Measurements from ENCODE around the gene TRIM2. TPM values are rescaled to one million over a fixed set of nuclear protein-coding genes. Genes with fewer than 3 reads are reported as not detected.

The TRIM2 gene
- total and polyA plus RNA-seq, 2 experiments from 2014 or later = 32.7 to 40.4 TPM

DNA sequence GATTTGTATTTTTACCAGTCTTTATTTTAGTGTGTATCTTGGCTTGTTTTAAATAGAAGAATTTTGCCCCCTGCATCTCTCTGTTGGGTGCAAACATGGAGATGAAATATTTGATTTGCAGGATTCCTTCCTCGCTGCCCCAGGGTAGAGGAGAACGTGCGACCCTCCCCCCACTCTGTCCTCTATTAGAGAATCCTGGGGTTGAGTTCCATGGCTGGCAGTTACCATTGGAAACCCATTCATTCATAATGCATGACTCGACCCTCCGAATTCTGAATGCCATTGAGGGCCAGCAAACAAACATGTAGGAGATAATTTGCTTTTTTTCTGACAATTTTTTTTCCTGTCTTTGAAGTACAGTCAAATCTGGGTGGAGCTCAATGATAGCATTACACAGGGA, 53.7 kb downstream of the TRIM2 start:
- no peaks in the 10 kb centered on the region for H3K36me3 ChIP-seq
- H3K4me1 ChIP-seq (ENCODE audit: low read depth) = peaks cover 19% of the 10 kb centered on the region
- no peak overlapping the region for H3K27ac ChIP-seq
- H3K4me3 ChIP-seq = no peak overlapping the region
- H3K27me3 ChIP-seq = no peaks in the 10 kb centered on the region
- DNase-seq (ENCODE audit: low read depth in 1 of 2, low spot score in 1 of 2) = no peak
- TF ChIP-seq, protein P1, sequence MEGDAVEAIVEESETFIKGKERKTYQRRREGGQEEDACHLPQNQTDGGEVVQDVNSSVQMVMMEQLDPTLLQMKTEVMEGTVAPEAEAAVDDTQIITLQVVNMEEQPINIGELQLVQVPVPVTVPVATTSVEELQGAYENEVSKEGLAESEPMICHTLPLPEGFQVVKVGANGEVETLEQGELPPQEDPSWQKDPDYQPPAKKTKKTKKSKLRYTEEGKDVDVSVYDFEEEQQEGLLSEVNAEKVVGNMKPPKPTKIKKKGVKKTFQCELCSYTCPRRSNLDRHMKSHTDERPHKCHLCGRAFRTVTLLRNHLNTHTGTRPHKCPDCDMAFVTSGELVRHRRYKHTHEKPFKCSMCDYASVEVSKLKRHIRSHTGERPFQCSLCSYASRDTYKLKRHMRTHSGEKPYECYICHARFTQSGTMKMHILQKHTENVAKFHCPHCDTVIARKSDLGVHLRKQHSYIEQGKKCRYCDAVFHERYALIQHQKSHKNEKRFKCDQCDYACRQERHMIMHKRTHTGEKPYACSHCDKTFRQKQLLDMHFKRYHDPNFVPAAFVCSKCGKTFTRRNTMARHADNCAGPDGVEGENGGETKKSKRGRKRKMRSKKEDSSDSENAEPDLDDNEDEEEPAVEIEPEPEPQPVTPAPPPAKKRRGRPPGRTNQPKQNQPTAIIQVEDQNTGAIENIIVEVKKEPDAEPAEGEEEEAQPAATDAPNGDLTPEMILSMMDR (IDR thresholded peaks at IDR 0.05; ENCODE audit: low read depth, low read length) = no peak
- no peaks in the 10 kb centered on the region for H3K9me3 ChIP-seq (ENCODE audit: low read depth)

DNA sequence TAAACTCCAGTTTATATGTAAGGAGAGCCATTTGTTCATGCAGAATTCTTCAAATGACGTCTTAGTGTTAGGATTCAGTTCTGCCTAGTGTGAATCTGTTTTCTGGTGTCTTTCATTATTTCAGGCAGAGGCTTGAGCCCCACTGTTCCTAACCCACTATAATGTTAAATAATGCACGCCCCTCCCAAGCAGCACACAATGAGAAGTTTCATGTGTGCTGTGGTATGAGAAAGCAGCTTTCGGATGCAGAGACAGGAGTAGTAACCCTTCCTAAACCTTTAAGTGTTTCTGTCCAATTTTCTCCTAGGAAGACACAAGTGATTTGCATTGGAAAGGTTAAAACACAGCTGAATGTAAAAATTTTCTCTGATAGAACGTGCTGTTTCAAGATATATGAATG, 54.5 kb downstream of the TRIM2 start:
- no peaks in the 10 kb centered on the region for H3K36me3 ChIP-seq
- peaks cover 19% of the 10 kb centered on the region for H3K4me1 ChIP-seq (ENCODE audit: low read depth)
- H3K4me3 ChIP-seq = no peak overlapping the region
- TF ChIP-seq, protein P1 (IDR thresholded peaks at IDR 0.05; ENCODE audit: low read depth, low read length) = no peak
- H3K9me3 ChIP-seq (ENCODE audit: low read depth) = no peaks in the 10 kb centered on the region
- H3K27ac ChIP-seq = no peak overlapping the region
- no peaks in the 10 kb centered on the region for H3K27me3 ChIP-seq
- no peak for DNase-seq (ENCODE audit: low read depth in 1 of 2, low spot score in 1 of 2)

DNA sequence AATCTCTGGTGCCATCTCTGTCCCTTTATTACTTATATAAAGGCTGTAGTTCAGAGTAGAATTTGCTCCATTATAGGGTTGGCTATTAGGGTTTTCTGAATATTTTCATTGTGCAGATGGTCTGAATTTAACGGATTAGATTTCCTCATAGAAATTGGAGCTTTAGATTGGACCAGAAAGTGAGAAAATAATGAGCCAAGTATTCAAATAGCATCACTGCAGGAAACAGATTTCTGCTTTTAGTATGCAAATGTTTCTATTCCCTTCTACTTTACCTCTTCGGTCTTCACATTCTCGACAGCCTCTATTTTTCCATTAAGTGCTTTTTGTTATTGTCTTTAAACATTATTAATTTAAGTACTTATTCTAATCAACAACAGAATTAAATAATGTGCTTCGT, 55.4 kb downstream of the TRIM2 start:
- H3K27me3 ChIP-seq = no peaks in the 10 kb centered on the region
- H3K4me1 ChIP-seq (ENCODE audit: low read depth) = peaks cover 19% of the 10 kb centered on the region
- no peaks in the 10 kb centered on the region for H3K36me3 ChIP-seq
- H3K9me3 ChIP-seq (ENCODE audit: low read depth) = no peaks in the 10 kb centered on the region
- no peak overlapping the region for H3K27ac ChIP-seq
- no peak overlapping the region for H3K4me3 ChIP-seq
- DNase-seq (ENCODE audit: low read depth in 1 of 2, low spot score in 1 of 2) = no peak
- TF ChIP-seq, protein P1 (IDR thresholded peaks at IDR 0.05; ENCODE audit: low read depth, low read length) = no peak

DNA sequence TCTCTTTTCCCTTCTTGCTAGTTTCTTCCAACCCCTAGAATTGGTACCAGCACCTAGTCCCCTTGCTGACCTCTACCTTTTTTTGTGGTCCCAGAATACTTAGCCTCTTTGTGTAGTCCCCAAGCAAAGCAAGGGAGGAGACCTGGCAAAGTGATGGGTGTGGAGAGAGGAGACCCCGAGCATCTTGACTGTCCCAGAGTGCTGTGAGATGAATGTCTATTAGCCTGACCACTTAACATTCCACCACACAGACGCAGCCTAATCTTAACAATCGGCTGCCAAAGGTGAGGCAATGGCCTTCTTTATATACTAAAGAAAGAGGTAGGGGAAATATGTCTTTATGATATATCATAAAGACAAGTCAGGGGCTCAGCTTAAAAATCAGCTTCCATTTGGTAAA, 55.9 kb downstream of the TRIM2 start:
- no peaks in the 10 kb centered on the region for H3K9me3 ChIP-seq (ENCODE audit: low read depth)
- no peak overlapping the region for H3K4me3 ChIP-seq
- H3K27ac ChIP-seq = no peak overlapping the region
- H3K4me1 ChIP-seq (ENCODE audit: low read depth) = peaks cover 19% of the 10 kb centered on the region
- TF ChIP-seq, protein P1 (IDR thresholded peaks at IDR 0.05; ENCODE audit: low read depth, low read length) = no peak
- H3K36me3 ChIP-seq = no peaks in the 10 kb centered on the region
- H3K27me3 ChIP-seq = no peaks in the 10 kb centered on the region
- DNase-seq (ENCODE audit: low read depth in 1 of 2, low spot score in 1 of 2) = no peak

DNA sequence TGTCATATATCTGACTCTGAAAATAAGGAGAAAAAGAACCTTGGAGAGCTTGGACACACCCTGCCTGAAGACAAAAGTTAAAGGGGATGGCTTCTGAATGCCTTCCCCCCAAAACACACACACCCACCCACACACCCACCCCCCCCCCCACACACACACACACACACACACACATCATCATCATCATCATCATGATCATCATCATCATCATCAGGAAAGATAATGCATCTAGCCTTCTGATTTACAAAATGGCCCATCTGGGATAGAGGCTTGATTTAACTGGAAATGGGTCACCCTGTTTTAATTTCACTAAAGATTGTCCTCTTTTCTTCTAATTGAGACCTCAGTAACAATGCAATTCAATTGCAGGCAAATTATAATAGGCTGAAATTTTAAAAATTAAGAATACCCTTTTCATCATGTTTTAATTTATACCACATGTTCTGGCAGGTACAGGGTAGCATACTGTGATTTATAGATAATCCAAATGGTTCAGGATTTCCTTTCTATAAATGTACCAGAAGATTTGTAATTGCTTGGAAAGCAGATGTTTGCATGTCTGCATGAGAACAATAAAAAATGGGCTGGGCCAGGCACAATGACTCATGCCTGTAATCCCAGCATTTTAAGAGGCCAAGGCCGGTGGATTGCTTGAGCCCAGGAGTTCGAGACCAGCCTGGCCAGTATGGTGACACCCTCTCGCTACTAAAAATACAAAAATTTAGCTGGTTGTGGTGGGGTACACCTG, 56.5 kb downstream of the TRIM2 start:
- H3K27me3 ChIP-seq = no peaks in the 10 kb centered on the region
- H3K36me3 ChIP-seq = no peaks in the 10 kb centered on the region
- no peak overlapping the region for H3K27ac ChIP-seq
- TF ChIP-seq, protein P1 (IDR thresholded peaks at IDR 0.05; ENCODE audit: low read depth, low read length) = no peak
- peaks cover 19% of the 10 kb centered on the region for H3K4me1 ChIP-seq (ENCODE audit: low read depth)
- H3K4me3 ChIP-seq = no peak overlapping the region
- no peaks in the 10 kb centered on the region for H3K9me3 ChIP-seq (ENCODE audit: low read depth)
- DNase-seq (ENCODE audit: low read depth in 1 of 2, low spot score in 1 of 2) = peak in 1 of 2 donors; percentile 17

Data from cardiac muscle cell (in vitro differentiated cells and primary cell).